ENCODE results near the gene SLC4A1AP.

The SLC4A1AP gene

DNA sequence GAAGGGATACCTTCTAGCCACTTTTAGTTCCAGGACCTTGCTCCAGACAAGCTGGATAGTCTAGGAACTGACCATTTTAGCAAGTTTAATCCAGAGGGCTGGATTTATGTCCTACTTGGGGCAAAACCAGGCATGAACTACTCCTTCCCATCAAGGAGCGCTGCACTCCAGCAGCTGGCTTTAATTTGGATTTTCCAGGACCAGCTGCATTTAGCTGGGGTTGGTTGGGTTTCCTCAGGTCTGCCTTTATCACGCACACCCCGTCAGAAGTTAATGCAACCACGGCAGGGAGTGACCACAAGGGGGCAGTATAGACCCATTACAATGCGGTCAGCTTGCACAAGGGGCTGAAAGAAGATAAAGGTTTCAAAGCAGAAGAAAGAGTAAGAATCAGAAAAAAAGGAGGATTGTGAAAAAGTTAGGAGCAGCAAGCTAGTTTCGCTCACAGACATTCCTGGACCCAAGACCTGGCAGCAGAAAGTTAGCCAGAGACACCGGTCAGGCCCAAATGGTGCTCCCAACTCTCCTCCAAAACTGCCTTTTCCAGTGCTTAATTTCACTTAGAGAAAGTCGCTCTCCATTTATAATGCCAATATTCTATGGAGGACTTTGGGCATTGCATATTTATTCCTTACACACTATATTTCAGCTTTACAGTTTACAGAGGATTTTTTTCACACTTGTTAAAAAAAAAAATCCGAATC, 40.1 kb downstream of the SLC4A1AP start:
- peak; percentile 85 for DNase-seq
- no peak overlapping the region for H3K27ac Mint-ChIP-seq

DNA sequence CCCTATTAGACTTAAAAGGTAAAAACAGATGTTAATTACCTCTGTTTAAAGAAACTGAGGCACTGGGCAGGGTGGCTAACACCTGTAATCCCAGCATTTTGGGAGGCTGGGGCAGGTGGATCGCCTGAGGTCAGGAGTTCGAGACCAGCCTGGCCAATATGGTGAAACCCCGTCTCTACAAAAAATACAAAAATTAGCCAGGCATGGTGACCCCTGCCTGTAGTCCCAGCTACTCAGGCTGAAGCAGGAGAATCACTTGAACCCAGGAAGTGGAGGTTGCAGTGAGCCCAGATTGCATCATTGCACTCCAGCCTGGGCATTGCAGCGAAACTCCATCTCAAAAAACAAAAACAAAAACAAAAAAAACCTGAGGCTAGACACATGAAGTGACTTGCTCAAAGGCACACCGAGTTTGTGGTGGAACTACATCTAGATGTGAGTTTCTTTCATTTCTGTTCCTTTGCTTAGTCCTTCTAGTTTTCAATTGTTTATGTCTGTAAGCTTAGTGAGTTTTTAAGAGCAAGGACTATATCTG, 40.7 kb downstream of the SLC4A1AP start:
- Mint-ChIP-seq H3K4me1 (peaks cover 16% of the 10 kb centered on the region), H3K27ac (no peak overlapping the region), H3K4me3 (no peak overlapping the region), H3K9me3 (no peaks in the 10 kb centered on the region), H3K27me3 (peaks cover 3% of the 10 kb centered on the region), H3K36me3 (ENCODE audit: low read depth) (no peaks in the 10 kb centered on the region)
- ATAC-seq (no peak), DNase-seq (no peak)

More for the DNA sequence above, 40.1 kb downstream of the SLC4A1AP start:
- H3K4me1 Mint-ChIP-seq, result peaks cover 16% of the 10 kb centered on the region
- H3K9me3 Mint-ChIP-seq, result no peaks in the 10 kb centered on the region
- H3K27me3 Mint-ChIP-seq, result peaks cover 3% of the 10 kb centered on the region
- no peak overlapping the region for H3K4me3 Mint-ChIP-seq
- no peaks in the 10 kb centered on the region for H3K36me3 Mint-ChIP-seq (ENCODE audit: low read depth)
- ATAC-seq, result peak; percentile 63

DNA sequence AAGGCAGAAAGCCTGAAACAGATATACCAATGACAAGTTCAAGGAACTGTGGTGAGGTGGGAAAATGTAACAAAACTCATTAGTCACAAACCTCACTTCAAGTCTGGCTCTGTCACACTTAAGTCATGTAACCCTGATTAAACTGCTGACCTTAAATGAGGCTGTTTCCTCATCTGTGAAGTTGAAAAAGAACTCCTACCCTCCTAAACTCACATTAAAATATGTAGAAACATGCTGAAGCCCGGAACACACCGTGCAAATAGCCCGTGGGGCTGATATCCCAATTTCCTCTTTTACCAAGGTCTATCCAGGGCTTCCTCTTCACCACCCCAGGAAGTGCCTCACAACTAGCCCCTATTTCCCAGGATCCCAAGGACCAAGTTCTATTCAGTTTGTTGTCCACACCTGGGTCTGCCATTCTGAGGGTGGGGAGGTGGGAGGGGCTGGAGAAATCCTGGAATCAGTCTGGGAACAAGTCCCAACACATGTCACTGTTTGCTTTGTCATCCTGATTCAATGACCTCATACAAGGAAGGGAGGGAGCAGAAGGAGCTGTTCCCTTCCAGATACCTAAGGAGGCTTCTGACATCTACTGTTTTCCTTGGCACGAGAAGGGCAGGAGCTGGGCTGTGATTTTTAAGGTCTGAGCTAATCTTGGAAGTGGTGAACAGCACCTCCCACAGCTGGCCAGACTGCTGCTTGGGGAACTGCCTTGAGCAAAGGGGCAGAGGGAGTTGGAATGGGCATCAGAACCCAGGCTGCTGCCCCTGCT, 42.3 kb downstream of the SLC4A1AP start:
- Mint-ChIP-seq H3K4me3 (peak overlapping the region; percentile 28), H3K27me3 (peaks cover 3% of the 10 kb centered on the region), H3K4me1 (peaks cover 18% of the 10 kb centered on the region), H3K9me3 (no peaks in the 10 kb centered on the region), H3K36me3 (ENCODE audit: low read depth) (no peaks in the 10 kb centered on the region), H3K27ac (no peak overlapping the region)
- DNase-seq, result no peak
- ATAC-seq, result peak; percentile 91

DNA sequence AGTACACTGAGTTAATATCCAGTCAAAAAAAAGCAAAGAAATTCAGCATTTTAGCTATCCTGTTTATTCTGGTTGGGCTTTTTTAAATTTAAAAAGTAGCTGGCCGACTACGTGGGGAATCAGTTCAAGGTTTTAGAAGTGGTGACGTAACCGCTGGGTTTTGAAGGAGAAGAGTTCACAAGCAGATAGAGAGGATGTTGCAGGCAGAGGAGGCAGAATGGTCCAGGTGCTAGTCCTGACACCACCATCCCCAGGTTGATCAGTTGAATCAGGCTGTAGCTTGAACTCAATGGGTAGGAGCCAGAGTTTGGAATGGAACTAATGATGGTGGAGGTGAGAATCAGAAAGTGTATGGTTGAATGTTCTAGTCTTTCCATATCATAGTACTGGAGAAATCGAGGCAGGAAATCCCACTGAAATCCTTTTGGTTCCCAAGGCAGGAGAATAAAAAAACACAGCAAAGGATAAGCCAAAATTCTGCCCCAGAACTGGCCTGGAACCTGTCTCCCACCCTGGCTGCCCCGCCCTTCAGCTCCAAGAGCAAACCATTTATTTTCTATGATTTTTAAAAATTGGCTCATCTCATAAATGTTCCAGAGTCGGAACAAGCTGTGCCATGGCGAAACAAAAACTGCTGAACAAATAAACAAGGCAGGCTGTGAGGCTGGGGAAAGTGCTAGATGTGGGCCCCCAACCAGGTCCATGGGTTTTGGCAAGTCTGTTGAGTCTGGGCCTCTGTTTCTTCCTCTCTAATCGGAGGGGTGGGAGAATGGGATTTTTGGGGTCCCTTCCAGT, 44.0 kb downstream of the SLC4A1AP start:
- Mint-ChIP-seq H3K4me3 (no peak overlapping the region), H3K4me1 (peaks cover 29% of the 10 kb centered on the region), H3K27ac (peak overlapping the region; percentile 16), H3K36me3 (ENCODE audit: low read depth) (no peaks in the 10 kb centered on the region), H3K9me3 (no peaks in the 10 kb centered on the region), H3K27me3 (peaks cover 8% of the 10 kb centered on the region)
- ATAC-seq, result no peak
- DNase-seq, result no peak

DNA sequence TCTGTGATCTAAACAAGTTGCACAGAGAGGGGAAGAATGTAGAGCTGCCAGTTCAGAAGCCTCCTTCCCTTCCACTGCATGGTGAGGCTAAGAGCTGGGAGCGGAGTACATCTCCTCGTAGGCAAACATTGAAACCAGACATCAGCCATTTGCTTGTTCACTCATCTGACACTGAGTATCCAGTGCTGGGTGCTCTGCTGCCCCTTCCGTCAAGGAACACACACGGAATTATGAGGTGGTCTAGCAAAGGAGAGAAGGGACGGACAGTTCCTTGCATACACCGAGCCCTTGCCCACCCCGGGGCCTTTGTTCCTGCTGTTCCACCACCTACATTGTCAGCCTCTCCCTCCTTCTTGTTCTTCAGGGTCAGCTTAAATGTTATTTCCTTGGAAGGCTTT, 44.6 kb downstream of the SLC4A1AP start:
- H3K36me3 Mint-ChIP-seq (ENCODE audit: low read depth), result no peaks in the 10 kb centered on the region
- H3K9me3 Mint-ChIP-seq, result no peaks in the 10 kb centered on the region
- H3K27me3 Mint-ChIP-seq, result peaks cover 8% of the 10 kb centered on the region
- ATAC-seq (no peak), DNase-seq (no peak)
- peaks cover 29% of the 10 kb centered on the region for H3K4me1 Mint-ChIP-seq
- H3K27ac Mint-ChIP-seq, result no peak overlapping the region
- no peak overlapping the region for H3K4me3 Mint-ChIP-seq

DNA sequence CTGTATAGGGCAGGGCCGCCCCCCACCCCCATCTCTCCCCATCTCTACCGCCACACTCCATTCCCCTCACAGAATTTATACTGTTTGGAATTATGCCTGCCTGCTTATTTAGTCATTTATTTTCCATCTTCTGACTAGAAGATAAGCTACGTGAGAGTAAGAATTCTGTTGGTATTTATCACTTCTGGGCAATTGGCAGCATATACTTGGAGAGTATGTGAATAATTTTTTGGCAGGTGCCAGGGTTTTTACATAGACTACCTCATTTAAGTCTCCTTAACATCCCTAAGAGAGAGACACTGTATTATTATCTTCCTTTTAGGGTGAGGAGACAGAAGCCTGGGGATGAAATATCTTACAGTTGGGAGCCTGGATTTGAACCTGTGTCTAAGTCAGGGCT, 45.0 kb downstream of the SLC4A1AP start:
- H3K27me3 Mint-ChIP-seq, result peaks cover 7% of the 10 kb centered on the region
- no peak for DNase-seq
- H3K36me3 Mint-ChIP-seq (ENCODE audit: low read depth), result no peaks in the 10 kb centered on the region
- no peak overlapping the region for H3K4me3 Mint-ChIP-seq
- no peak for ATAC-seq
- no peak overlapping the region for H3K27ac Mint-ChIP-seq
- H3K4me1 Mint-ChIP-seq, result peaks cover 27% of the 10 kb centered on the region
- H3K9me3 Mint-ChIP-seq, result no peaks in the 10 kb centered on the region

DNA sequence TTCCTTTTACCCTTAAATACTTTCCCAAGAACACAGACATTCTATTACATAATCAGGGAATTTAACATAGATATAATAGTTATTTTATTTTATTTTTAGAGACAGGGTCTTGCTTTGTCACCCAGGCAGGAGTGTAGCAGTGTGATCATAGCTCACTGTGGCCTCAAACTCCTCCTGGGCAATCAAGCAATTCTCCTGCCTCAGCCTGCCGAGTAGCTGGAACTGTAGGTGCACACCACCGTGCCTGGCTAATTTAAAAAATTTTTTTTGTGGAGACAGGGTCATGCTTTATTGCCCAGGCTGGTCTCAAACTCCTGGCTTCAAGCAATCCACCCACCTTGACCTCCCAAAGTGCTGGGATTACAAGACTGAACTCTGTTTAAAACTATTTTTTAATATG, 45.6 kb downstream of the SLC4A1AP start:
- Mint-ChIP-seq H3K4me3 (no peak overlapping the region), H3K4me1 (peaks cover 26% of the 10 kb centered on the region), H3K27me3 (peaks cover 5% of the 10 kb centered on the region), H3K9me3 (no peaks in the 10 kb centered on the region), H3K36me3 (ENCODE audit: low read depth) (no peaks in the 10 kb centered on the region), H3K27ac (no peak overlapping the region)
- DNase-seq (no peak), ATAC-seq (no peak)

DNA sequence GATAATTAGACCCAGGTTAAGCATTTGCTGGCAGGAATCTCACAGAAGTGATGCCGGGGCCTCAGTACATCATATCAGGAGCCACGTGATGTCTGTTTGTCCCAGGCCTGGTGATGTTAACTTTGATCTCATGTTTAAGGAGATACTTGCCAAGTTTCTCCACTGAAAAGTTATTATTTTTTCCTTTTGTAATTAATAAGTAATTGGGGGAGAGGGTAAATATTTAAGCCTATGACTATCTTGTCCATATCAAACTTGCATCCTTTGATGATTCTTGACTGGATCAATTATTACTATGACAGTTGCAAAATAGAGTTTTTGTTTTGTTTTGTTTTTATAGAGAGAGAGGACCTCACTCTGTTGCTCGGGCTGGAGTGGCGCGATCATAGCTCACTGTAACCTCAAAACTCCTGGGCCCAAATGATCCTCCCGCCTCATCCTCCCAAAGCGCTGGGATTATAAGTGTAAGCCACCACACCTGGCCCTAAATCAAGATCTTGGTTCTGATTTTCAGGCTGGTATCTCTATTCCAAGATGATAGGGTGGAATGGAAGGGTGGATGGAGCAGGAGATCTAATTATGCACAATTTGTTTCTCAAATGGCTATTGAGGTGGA, 46.4 kb downstream of the SLC4A1AP start:
- Mint-ChIP-seq H3K4me1 (peaks cover 31% of the 10 kb centered on the region), H3K9me3 (no peaks in the 10 kb centered on the region), H3K27ac (no peak overlapping the region), H3K36me3 (ENCODE audit: low read depth) (no peaks in the 10 kb centered on the region), H3K4me3 (no peak overlapping the region), H3K27me3 (peaks cover 5% of the 10 kb centered on the region)
- DNase-seq (no peak), ATAC-seq (no peak)

DNA sequence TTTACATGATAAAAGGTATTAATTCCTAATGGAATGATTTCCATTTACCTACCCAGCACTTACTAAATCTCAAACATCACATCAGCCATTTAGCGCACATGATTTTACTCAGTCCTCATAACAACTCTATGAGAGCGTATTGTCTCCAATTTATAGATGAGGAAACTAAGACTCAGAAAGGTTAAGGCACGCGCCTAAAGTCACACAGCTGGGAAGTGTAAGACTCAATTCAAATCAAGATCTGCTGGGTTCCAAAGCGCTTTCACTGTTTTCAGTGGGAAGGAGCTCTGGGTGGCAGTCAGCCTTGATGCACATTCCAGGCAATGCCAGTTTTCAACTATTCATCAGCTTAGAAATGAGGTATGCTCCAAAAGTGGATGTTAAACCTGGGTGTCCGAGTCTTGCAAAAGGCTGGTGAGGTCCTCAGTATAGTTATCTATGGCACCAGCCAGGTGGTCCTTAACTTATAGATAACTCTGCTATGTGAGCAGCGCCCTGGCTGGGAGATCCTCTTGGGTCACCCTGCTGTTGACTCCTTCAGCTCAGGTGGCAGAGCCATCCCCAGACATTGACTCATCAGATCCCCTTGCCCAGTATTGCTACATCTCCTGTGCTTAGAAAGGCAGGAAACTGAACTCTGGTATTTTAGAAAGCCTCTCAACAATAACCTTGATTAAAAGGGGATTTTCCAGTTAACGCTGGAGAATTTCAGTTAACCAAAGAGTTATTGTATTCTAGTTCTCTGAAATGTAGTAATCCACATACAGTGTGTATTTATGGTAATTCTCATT, 47.1 kb downstream of the SLC4A1AP start:
- no peaks in the 10 kb centered on the region for H3K36me3 Mint-ChIP-seq (ENCODE audit: low read depth)
- peaks cover 5% of the 10 kb centered on the region for H3K27me3 Mint-ChIP-seq
- DNase-seq, result no peak
- H3K9me3 Mint-ChIP-seq, result no peaks in the 10 kb centered on the region
- no peak overlapping the region for H3K27ac Mint-ChIP-seq
- ATAC-seq, result peak; percentile 49
- peaks cover 27% of the 10 kb centered on the region for H3K4me1 Mint-ChIP-seq
- H3K4me3 Mint-ChIP-seq, result no peak overlapping the region

DNA sequence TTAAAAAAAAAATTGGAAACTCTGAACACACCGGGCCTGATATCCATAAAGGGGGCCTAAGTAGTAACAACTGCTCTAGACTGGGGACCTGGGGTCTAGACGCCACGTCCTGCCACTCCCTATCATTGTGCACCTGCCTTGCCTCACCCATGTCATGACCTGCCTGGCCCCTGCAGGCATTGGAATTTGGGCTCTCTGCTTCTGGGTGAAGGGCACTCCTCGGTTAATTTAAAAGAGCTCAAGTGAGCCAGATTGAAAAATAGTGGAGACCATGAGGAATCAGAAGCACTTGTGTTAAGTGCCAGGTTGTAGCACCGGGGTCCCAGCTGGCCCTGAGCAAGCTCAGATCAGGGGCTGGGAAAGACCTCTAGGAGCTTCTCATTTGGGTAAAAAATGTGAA, 48.1 kb downstream of the SLC4A1AP start:
- Mint-ChIP-seq H3K27ac (no peak overlapping the region), H3K27me3 (peaks cover 10% of the 10 kb centered on the region), H3K9me3 (no peaks in the 10 kb centered on the region), H3K4me3 (no peak overlapping the region), H3K4me1 (peaks cover 28% of the 10 kb centered on the region), H3K36me3 (ENCODE audit: low read depth) (no peaks in the 10 kb centered on the region)
- ATAC-seq, result no peak
- no peak for DNase-seq

DNA sequence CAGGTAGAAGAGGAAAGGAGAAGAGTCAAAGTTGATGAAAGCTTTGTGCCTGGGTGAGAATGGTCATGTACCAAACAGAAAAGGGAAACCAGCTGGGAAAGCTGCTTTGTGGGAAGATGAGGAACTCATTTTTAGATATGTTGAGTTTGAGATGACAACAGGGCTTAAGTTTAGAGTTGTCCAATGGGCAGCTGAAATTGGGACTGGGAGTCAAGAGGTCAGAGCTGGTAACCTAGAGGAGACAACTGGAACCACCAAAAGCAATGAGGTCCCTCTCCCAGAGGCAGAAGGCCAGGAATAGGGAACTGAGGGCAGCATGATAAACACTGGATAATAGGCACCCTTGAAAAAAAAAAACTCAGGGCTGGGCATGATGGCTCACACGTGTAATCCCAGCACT, 48.8 kb downstream of the SLC4A1AP start:
- H3K36me3 Mint-ChIP-seq (ENCODE audit: low read depth), result no peaks in the 10 kb centered on the region
- peaks cover 15% of the 10 kb centered on the region for H3K27me3 Mint-ChIP-seq

DNA sequence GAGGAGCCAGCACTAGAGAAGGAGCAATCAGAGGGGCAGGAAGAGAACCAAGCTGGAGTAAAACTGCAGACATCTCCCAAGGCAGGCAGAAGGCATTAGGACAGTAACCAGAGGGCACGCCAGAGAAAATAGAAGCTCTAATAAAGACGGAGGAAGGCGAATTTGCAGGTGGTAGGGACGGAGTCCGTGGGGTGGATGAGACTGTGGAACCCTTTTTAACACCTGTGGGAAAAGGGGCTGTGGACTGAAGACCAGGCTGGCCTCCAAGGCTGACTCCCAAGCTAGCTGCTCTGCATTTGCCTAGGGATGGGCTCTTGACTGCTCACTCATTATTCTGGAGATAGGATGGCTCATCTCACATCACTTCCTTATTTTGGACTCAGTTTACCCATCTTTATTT, 49.5 kb downstream of the SLC4A1AP start:
- Mint-ChIP-seq H3K4me1 (peaks cover 33% of the 10 kb centered on the region), H3K9me3 (no peaks in the 10 kb centered on the region), H3K4me3 (no peak overlapping the region), H3K27me3 (peaks cover 17% of the 10 kb centered on the region), H3K36me3 (ENCODE audit: low read depth) (no peaks in the 10 kb centered on the region), H3K27ac (no peak overlapping the region)
- DNase-seq, result no peak
- no peak for ATAC-seq

More for the DNA sequence above, 48.8 kb downstream of the SLC4A1AP start:
- ATAC-seq, result no peak
- Mint-ChIP-seq H3K27ac (no peak overlapping the region), H3K4me3 (no peak overlapping the region), H3K9me3 (no peaks in the 10 kb centered on the region), H3K4me1 (peaks cover 33% of the 10 kb centered on the region)
- DNase-seq, result no peak

DNA sequence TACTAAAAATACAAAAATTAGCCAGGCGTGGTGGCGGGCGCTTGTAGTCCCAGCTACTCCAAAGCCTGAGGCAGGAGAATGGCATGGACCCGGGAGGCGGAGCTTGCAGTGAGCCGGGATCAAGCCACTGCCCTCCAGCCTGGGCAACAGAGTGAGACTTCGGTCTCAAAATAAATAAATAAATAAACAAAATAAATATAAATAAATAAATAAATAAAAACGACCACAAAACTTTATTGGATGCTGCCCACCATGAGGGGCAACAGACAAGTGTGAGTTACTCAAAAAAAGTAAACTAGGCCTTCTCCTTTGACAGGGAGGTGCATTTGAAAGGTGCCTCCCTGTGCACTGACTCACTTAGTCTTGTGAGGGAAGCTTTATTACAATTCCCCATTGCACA, 50.4 kb downstream of the SLC4A1AP start:
- DNase-seq, result no peak
- Mint-ChIP-seq H3K4me1 (peaks cover 33% of the 10 kb centered on the region), H3K9me3 (no peaks in the 10 kb centered on the region), H3K27ac (no peak overlapping the region), H3K27me3 (peaks cover 17% of the 10 kb centered on the region), H3K4me3 (no peak overlapping the region), H3K36me3 (ENCODE audit: low read depth) (no peaks in the 10 kb centered on the region)
- no peak for ATAC-seq

All from activated naive CD8-positive, alpha-beta T cell treated with anti-CD3 and anti-CD28 coated beads, Interleukin-2, amount 50 U/mL, for 24 hours (primary cell).